Colon (tissue), 2 donors: ENCODE measurements around the gene CALCR.
"Not testable (repeated sequence)": the region's sequence is repeated elsewhere in the genome, so short reads cannot be mapped to it uniquely, and the experiment has no call there.

Source experiments
- FAIRE-seq: peaks from 2 replicates; lab custom pipeline; 2012; peaks lifted over from hg19 to GRCh38; lab: Jason Lieb, UNC
- donor health status: control.
- donor health status: control.

CALCR gene

DNA sequence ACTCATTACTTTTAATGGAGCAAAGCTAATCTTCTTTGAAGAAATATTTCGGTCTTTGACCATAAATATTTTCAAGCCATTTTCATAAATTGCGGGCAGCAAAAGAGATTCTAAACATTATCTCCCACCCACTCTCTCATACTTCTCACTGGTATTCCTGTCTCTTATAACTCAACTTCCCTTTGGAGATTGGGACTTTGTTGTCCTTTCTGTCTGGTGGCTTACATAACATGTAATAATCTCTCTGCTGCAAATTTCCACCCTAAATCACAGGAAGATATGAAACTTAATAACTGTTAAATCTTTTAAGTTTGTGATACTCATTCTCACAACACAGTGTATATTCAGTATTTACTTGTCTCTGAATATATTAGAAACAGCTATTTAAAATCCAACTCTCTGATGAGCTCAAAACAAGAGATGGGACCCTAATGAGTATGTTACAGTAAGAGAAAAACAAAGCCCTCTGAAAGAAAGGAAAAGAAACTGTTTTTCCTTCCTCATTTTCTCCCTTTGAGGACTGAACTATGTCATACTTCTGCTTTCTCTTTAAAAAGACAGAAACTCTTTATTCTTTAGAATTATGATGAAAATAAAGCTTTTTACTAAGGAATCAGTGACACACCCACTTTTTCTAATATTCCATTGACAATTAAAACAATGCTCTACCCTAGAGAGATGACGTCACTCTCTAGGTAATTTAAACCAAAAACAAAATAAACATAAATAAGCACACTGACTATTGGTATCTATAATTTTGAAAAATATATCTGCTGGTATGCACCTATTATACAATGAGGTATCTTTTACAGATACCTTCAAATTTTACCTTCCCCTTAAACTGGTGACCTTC is 14.7 kb downstream of the CALCR start:
- no peak for FAIRE-seq

GRCh38 chr7:93558705-93559614 is 15.6 kb downstream of the CALCR start:
- no peak for FAIRE-seq

DNA sequence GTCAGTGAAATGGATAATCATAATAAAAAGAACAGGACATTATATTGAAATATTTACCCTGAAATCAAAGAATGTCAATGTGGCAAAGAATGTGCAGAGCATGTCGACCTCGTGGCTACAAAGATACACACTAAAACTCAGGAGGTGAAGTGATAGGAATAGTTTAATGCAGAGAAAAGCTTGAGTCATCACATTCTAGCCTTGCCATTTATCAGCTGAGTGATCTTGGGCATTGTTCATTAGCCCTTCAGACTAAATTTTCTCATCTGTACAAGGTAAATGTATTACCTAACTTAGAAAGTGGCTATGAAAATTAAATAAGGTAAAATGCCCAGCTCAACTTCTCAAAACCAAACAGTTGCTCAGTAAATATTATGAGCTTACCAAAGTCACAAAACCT is 22.6 kb downstream of the CALCR start:
- FAIRE-seq: no peak

- FAIRE-seq: no peak
Measured at GRCh38 chr7:93551063-93551895, 23.2 kb downstream of the CALCR start.

GRCh38 chr7:93547716-93548115 is 26.8 kb downstream of the CALCR start:
- no peak for FAIRE-seq

DNA sequence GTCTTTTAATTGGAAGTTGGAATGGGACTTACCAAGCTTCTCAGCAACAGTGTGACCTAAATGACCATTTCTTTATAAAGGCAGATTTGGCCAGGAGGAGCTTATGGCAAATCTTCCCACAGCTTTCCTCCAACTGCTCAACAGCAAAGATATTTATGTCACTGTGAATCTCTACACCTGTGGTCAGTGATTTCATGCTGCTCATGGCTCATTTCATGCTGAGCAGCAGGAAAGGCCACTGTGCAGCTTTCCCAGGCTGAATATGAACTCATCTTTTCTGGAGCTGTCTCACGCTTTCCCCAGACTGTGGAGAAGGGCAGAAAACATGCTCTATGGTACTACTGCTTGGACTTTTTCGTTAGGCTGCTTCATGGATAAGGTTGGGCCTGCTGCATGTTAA is 29.8 kb downstream of the CALCR start:
- FAIRE-seq: no peak

DNA sequence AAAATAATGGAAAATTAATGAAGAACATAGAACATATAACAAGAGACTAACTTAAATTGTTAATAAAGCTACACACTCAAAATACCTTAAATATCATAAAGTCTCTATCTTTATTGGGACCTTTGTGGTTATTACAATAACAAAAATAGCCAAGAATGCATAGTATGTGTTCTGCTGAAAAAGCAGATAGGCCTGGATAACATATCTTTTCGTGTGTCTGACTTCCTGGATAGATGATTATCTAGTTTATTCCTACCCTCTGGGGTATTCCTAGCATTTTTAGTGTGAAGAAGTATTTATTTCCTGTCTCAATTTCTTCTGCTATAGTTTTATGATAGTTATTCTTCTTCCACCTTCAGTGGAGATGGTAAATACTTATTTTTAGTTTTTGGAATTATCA is 36.5 kb downstream of the CALCR start:
- no peak for FAIRE-seq

GRCh38 chr7:93535616-93536015 is 38.9 kb downstream of the CALCR start:
- no peak for FAIRE-seq

DNA sequence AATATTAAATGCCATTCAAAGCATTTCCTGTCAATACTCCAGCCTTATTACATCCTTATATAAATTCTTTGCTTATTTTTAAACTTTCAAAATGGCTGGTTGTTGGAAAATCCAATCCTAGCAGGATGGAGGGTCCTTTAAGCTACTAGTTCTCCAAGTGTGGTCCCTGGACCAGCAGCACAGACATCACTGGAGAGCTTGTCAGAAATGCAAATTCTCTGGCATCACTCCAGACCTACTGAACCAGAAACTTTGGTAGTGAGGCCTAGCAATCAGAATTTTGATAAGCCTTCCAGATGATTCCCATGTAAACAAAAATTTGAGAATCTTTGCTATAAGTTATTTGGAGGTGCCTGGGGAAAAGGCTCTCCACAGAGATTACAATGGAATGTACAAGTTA is 43.8 kb downstream of the CALCR start:
- FAIRE-seq: no peak

- no peak for FAIRE-seq
Measured at GRCh38 chr7:93516834-93517233, 57.7 kb downstream of the CALCR start.

GRCh38 chr7:93515144-93515543 is 59.4 kb downstream of the CALCR start:
- FAIRE-seq: no peak

DNA sequence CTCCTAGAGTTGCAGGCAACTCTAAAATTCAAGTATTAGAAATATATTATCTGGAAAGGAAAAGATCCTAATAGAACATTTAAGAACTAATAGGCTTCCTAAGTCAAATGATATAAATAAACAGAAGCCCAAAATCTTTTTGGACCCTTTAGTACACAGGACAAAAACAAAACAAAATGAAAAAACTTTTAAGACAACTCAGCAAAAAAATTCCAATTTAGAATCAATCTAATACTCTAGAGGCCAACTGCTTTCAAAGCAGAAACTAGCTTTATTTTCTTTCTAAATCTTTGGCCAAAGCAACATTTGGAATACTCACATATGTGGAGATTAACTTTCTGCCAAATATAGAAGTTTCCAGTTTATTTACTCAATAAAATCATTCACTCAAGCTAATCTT is 65.2 kb downstream of the CALCR start:
- FAIRE-seq: no peak

GRCh38 chr7:93503088-93503487 is 71.4 kb downstream of the CALCR start:
- FAIRE-seq: no peak

GRCh38 chr7:93491860-93492259 is 82.7 kb downstream of the CALCR start:
- FAIRE-seq: not testable (repeated sequence)

- FAIRE-seq: no peak
Measured at GRCh38 chr7:93476491-93477344, 97.8 kb downstream of the CALCR start.

GRCh38 chr7:93475811-93476210 is 98.7 kb downstream of the CALCR start:
- FAIRE-seq: no peak

GRCh38 chr7:93471456-93471855 is 103.1 kb downstream of the CALCR start:
- FAIRE-seq: no peak

- FAIRE-seq: no peak
Measured at GRCh38 chr7:93463764-93464163, 110.8 kb downstream of the CALCR start.

DNA sequence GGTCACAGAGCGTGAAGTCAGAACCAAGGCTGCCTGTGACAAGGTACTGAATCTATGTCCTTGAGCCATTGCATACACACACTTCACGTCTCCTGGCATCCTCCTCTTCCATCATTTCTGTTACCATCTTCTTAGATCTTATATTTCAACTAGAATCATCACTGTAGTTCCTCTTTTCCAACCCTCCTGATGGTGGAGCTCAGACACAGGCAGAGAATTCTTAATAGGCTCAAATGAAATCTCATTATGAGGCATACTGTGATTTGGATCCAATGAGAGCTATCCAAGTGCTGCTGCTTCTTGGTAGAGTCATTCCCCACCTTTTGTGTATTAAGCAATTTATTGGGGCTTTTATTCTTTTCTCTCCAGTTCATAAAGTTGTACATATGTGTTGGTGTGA is 113.2 kb downstream of the CALCR start:
- no peak for FAIRE-seq

DNA sequence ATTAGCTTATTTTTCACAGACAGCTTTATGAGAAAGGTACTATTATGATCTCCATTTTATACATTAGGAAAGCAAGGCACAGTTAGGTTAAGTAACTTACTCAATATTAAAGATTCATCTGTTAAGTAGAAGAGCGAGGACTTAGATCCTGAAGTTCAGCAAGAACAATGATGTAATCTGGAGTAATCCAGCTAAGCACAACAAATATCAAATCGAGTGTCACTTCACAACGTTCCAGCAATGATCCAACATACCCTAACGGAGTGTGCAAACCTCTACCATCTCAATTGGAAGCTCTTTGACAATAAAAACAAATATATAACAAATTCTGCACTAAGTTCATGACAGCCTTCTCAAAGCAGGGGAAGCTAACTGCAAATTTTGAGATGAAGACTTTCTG is 121.3 kb downstream of the CALCR start:
- no peak for FAIRE-seq

- FAIRE-seq: no peak
Measured at GRCh38 chr7:93448176-93448575, 126.3 kb downstream of the CALCR start.
